GM12874 (cell line): ENCODE data around the gene NISCH.

Experiments used
- TF ChIP-seq, protein P1 (sequence below): IDR thresholded peaks from 2 replicates; pipeline ENCODE4 v1.5.1; 2011; ENCODE audit warnings: low read depth, mild to moderate bottlenecking, control low read depth, low read length, moderate library complexity; ENCODE audit not compliant: insufficient read depth

The NISCH gene

GRCh38 chr3:52452570-52453221 lies 2.7 kb upstream of the NISCH start:
- TF ChIP-seq, protein P1, sequence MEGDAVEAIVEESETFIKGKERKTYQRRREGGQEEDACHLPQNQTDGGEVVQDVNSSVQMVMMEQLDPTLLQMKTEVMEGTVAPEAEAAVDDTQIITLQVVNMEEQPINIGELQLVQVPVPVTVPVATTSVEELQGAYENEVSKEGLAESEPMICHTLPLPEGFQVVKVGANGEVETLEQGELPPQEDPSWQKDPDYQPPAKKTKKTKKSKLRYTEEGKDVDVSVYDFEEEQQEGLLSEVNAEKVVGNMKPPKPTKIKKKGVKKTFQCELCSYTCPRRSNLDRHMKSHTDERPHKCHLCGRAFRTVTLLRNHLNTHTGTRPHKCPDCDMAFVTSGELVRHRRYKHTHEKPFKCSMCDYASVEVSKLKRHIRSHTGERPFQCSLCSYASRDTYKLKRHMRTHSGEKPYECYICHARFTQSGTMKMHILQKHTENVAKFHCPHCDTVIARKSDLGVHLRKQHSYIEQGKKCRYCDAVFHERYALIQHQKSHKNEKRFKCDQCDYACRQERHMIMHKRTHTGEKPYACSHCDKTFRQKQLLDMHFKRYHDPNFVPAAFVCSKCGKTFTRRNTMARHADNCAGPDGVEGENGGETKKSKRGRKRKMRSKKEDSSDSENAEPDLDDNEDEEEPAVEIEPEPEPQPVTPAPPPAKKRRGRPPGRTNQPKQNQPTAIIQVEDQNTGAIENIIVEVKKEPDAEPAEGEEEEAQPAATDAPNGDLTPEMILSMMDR = no peak

DNA sequence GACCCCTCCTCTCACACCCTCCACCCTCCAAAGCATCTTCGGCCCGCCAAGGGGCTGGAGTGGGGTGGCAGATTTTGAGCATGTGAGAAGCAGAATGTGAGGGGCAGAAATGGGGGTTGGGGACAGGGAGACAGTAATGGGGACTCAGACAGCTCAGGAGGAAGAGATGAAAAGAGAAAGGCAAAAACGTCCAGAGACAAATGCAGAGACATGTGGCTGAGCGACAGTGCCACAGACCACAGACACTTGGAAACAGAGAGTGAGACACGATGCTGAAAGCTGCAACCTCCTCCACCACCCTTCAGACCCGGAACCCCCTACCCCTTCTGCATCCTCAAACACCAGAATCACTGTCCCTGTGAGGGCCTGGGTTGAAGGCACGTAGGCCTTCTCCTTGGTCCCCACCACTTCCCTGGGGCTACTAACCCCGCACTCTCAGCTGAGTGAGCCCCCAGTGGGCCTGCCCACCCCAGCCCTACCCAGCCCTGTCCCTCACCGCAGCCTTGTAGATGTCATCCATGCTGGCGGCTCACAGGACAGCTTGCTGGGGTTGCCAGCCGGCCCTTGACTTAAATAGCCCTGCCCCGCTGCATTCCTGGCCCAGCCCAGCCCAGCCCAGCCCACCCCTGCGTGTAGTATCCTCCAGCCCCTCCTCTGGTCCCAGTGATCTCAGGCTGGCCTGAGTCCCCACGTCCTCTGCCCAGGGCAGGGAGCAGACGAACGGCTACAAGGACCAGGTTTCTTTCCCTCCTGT lies 1.7 kb upstream of the NISCH start, which contains the start of gene TNNC1:
TNNC1 (minus strand) TSS at position 546 of the 754 bp plus-strand sequence; CDS start at position 520, 26 bp downstream.
- TF ChIP-seq, protein P1 = no peak

- TF ChIP-seq, protein P1 = no peak
These were observed 1.0 kb upstream of the NISCH start for GRCh38 chr3:52454250-52454937.

- TF ChIP-seq, protein P1 = no peak
These were observed 494 bp upstream of the NISCH start for GRCh38 chr3:52454938-52455282.

DNA sequence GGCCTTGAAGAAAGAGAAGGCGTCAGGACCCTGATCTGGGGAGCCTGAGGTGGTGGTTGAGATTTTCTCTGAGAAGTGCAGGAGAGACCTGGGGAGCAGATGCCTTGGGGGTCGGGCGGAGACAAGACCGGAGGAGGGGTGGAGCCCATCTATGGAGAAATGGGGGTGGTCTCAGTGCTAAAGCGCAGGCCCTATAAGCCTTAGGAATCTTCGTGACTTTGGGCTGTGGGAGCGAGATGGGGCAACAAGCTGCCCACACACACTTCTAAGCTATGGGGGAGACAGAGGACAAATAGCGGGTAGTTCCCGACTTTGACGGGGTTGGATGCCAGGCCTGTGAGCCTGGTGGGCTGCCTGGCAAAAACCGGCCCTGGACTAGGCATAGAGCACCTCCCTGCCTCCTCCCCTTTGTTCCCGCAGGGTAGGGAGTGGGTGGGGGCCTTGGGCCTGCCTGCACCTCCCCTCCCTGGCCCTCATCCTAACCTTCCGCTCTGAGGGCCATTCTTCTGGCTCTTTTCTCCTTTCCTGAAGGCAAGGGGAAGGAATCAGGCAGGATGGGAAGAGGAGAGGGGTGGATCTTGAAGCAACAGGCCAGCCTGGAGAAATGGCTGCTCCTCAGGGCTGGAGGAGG lies 880 bp downstream of the NISCH start:
- TF ChIP-seq, protein P1 = no peak

DNA sequence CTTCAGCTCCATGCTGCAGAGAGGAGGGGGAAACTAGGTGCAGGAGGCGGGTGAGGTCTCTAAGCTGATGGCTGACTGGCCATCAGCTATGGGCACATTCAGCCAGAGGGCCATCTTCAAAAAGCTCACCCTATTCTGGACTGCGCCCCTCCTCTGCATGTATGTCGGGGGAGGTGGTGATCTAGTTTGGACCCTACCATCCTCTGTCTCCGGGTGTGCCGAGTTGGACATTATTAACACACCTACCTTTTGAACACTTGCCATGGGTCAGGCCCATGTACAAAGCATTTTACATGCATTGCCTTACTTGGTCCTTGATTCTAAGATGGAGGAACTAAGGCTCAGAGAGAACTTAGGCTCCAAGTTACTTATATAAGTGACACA lies 1.4 kb downstream of the NISCH start:
- TF ChIP-seq, protein P1 = no peak
